ENCODE data around the gene ATF2. TPM values are rescaled to one million over a fixed set of nuclear protein-coding genes. Genes with fewer than 3 reads are reported as not detected.

The ATF2 gene
- total RNA-seq, 2 donors from 2014 or later: 32.4 to 46.4 TPM

- intact Hi-C loops (cut with DNase I): no loop called here
- no peak for DNase-seq
- Histone ChIP-seq H3K27me3 (no peaks in the 10 kb centered on the region), H3K9ac (ENCODE audit: low read depth in 2 of 2, low read length in 2 of 2) (no peak overlapping the region), H3K4me3 (no peak overlapping the region), H3K27ac (no peak overlapping the region), H3K9me3 (no peaks in the 10 kb centered on the region), H3K4me1 (no peaks in the 10 kb centered on the region), H3K36me3 (no peaks in the 10 kb centered on the region)
- TF ChIP-seq CTCF (IDR thresholded peaks at IDR 0.05): no peak
These were observed 142.8 kb downstream of the ATF2 start for GRCh38 chr2:175025233-175025632.

- Histone ChIP-seq H3K27me3 (no peaks in the 10 kb centered on the region), H3K4me3 (no peak overlapping the region), H3K36me3 (no peaks in the 10 kb centered on the region), H3K27ac (no peak overlapping the region), H3K9ac (ENCODE audit: low read depth in 2 of 2, low read length in 2 of 2) (no peak overlapping the region), H3K4me1 (no peaks in the 10 kb centered on the region), H3K9me3 (no peaks in the 10 kb centered on the region)
- DNase-seq: no peak
- intact Hi-C loops (cut with DNase I): no loop called here
- TF ChIP-seq CTCF (IDR thresholded peaks at IDR 0.05): no peak
These were observed 145.1 kb downstream of the ATF2 start for GRCh38 chr2:175022923-175023322.

Small RNA genes lying within 50 kb of the gene (microRNA-seq; reads per million reads assigned to microRNA genes)
- not detected for gene MIR933

Other genes starting within 250 kb of the ATF2 start
- 1 to 10 TPM; 2.2 to 2.8 TPM for gene CHN1, start 162.8 kb downstream of the ATF2 start, total RNA-seq
- gene ATP5MC3, start 13.5 kb upstream of the ATF2 start, total RNA-seq: 100 to 1,000 TPM; 610 to 690 TPM